PFSK-1 (cell line): ENCODE data around the gene OLIG1.

ENCODE experiments used
- FOXP2 ChIP-seq: optimal IDR thresholded peaks from 2 replicates; pipeline ENCODE3; 2011; ENCODE audit warnings: borderline replicate concordance, control low read depth, inconsistent platforms; ENCODE audit not compliant: insufficient read depth; ENCODE audit errors: extremely low read length, extremely low read depth
- POLR2AphosphoS5 ChIP-seq: IDR thresholded peaks from 2 replicates; pipeline ENCODE4 v1.6.1; 2012; ENCODE audit warnings: low read depth, mild to moderate bottlenecking, control low read depth, low read length, moderate library complexity
- REST ChIP-seq, 2 experiments: IDR thresholded peaks; 2 replicates each; pipeline versions ENCODE4 v1.6.1 to v1.8.0; 2011 to 2012; ENCODE audit warnings: low read depth in 2 of 2, low read length in 2 of 2, control low read depth in 1 of 2, inconsistent platforms in 1 of 2, mild to moderate bottlenecking in 1 of 2, moderate library complexity in 1 of 2; ENCODE audit not compliant: insufficient read depth in 1 of 2
- SIN3A ChIP-seq: IDR thresholded peaks from 2 replicates; pipeline ENCODE4 v1.6.1; 2012; ENCODE audit warnings: mild to moderate bottlenecking, low read length, moderate library complexity, borderline replicate concordance; ENCODE audit not compliant: insufficient read depth
- TAF1 ChIP-seq: IDR thresholded peaks from 2 replicates; pipeline ENCODE4 v1.6.1; 2012; ENCODE audit warnings: low read length, control low read depth, borderline replicate concordance; ENCODE audit not compliant: insufficient read depth

OLIG1 gene

DNA sequence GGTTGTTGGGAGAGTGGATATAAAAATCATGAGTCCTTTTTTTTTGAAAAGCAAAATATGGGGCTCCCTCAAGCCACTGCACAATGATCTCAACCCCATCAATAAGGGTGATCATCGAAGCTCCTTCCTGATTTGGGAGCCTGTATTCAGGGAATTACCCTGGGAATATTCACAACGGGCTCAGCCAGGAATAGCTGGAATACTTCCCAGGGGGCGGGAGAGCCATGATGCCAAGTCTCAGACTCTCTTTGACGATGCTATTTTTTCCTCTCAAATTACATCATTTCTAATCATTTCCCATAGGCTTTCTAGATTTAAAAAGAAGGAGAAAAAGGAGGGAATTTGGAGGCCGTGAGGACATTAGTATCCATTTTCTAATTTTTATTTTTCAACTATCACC, 18.4 kb downstream of the OLIG1 start:
- TF ChIP-seq FOXP2 (no peak), SIN3A (no peak), REST (IDR thresholded peaks at IDR 0.05; ENCODE audit: insufficient read depth in 1 of 2, low read depth in 2 of 2, low read length in 2 of 2) (no peak), TAF1 (no peak), POLR2AphosphoS5 (no peak)

DNA sequence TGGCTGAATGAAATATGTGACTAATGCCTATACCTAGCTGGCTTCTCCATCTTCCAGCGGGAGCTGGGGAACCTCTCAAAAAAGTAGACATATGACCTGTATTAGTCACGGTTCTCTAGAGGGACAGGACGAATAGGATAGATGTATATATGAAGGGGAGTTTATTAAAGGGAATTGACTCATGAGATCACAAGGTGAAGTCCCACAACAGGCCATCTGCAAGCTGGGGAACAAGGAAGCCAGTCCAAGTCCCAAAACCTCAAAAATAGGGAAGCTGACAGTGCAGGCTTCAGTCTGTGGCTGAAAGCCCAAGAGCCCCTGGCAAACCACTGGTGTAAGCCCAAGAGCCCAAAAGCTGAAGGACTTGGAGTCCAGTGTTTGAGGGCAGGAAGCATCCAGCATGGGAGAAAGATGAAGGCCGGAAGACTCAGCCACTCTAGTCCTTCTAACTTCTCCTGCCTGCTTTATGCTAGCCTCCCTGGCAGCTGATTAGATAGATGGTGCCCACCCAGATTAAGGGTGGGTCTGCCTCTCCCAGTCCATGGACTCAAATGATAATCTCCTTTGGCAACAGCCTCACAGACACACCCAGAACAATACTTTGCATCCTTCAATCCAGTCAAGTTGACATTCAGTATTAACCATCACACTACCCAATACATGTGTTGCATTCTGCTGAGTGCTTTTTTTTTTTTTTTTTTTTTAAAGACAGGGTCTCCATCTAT, 19.6 kb downstream of the OLIG1 start:
- TF ChIP-seq SIN3A (no peak), POLR2AphosphoS5 (no peak), REST (IDR thresholded peaks at IDR 0.05; ENCODE audit: insufficient read depth in 1 of 2, low read depth in 2 of 2, low read length in 2 of 2) (no peak), TAF1 (no peak), FOXP2 (no peak)

- TF ChIP-seq SIN3A (no peak), POLR2AphosphoS5 (no peak), REST (IDR thresholded peaks at IDR 0.05; ENCODE audit: insufficient read depth in 1 of 2, low read depth in 2 of 2, low read length in 2 of 2) (no peak), FOXP2 (no peak), TAF1 (no peak)
Measured at GRCh38 chr21:33096426-33096825, 26.5 kb downstream of the OLIG1 start.

GRCh38 chr21:33099131-33099530, 29.2 kb downstream of the OLIG1 start:
- TF ChIP-seq TAF1 (no peak), POLR2AphosphoS5 (no peak), FOXP2 (no peak), REST (IDR thresholded peaks at IDR 0.05; ENCODE audit: insufficient read depth in 1 of 2, low read depth in 2 of 2, low read length in 2 of 2) (no peak), SIN3A (no peak)
